Gastrocnemius medialis (tissue), 4 donors: ENCODE data around the gene NBEA. TPM values are rescaled to one million over a fixed set of nuclear protein-coding genes. Genes with fewer than 3 reads are reported as not detected.
A peak's percentile ranks its signal among the peaks of the same experiment; 100 is the strongest.

ENCODE experiments used
- ATAC-seq, 2 donors: fragments of 150-250 bp; one replicate each; pipeline ENCODE4 v1.9.1; 2016
- DNase-seq, 2 donors: peaks; one replicate each; pipeline ENCODE4 v3.0.0-alpha.2; 2019
- H3K27ac ChIP-seq, 4 donors: fragments of 200-600 bp; sonication (generic); 1 replicate in 1 of 4; 2 replicates in 3 of 4; pipeline ENCODE4 v1.5.1; 2016 to 2018; ENCODE audit warnings: mild to moderate bottlenecking in 2 of 4, moderate library complexity in 1 of 4
- H3K27me3 ChIP-seq, 3 donors: fragments of 200-600 bp; sonication (generic) in 2 of 3; 1 replicate in 1 of 3; 2 replicates in 2 of 3; pipeline versions ENCODE4 v1.5.1 to v1.6.0; 2016 to 2019; ENCODE audit warnings: mild to moderate bottlenecking in 1 of 3, moderate library complexity in 1 of 3
- H3K36me3 ChIP-seq, 2 donors: fragments of 200-600 bp; sonication (generic) in 1 of 2; one replicate each; pipeline ENCODE4 v1.5.1; 2017 to 2018
- H3K4me1 ChIP-seq, 2 donors: fragments of 200-600 bp; sonication (generic) in 1 of 2; one replicate each; pipeline ENCODE4 v1.5.1; 2016 to 2017; ENCODE audit warnings: mild to moderate bottlenecking in 2 of 2
- H3K4me3 ChIP-seq, 4 donors: fragments of 200-600 bp; sonication (generic) in 3 of 4; 1 replicate in 1 of 4; 2 replicates in 3 of 4; pipeline ENCODE4 v1.5.1; 2016 to 2019; ENCODE audit warnings: mild to moderate bottlenecking in 2 of 4
- H3K9me3 ChIP-seq, 3 donors: fragments of 200-600 bp; sonication (generic) in 2 of 3; 1 replicate in 1 of 3; 2 replicates in 2 of 3; pipeline ENCODE4 v1.5.1; 2016 to 2019
- POLR2A ChIP-seq, 2 donors: fragments of 450-650 bp; IDR thresholded peaks; one replicate each; pipeline ENCODE4 v1.6.1; 2017; ENCODE audit warnings: antibody characterized with exemption in 2 of 2, mild to moderate bottlenecking in 2 of 2, moderate library complexity in 2 of 2
- in situ Hi-C, 4 donors: fragments of 200-750 bp; cut with MboI; loops; one replicate each; pipeline versions ENCODE4 v1.15.0 to v1.8.0; 2017; ENCODE audit warnings: low sequenced_read_pairs in 4 of 4
- intact Hi-C: fragments of 100-400 bp; cut with DNase I; formaldehyde crosslinking; loops from one replicate; pipeline ENCODE4 v1.15.1; 2023; ENCODE audit warnings: low total_unique reads
- total RNA-seq, 4 donors: library from RNA; depleted of rRNA; stranded (reverse); fragments of >200 nt; gene quantifications; one replicate each; pipeline versions ENCODE4 v1.1.0 to v1.2.3, GENCODE V29; 2016
- TF ChIP-seq, protein P1 (sequence below), 5 experiments: fragments of 450-650 bp in 3 of 5; fragments of 200-600 bp in 2 of 5; sonication (generic) in 2 of 5; IDR thresholded peaks in 4 of 5; conservative IDR thresholded peaks in 1 of 5; 1 replicate in 4 of 5; 2 replicates in 1 of 5; pipeline ENCODE4 v1.5.1; 2016 to 2019; ENCODE audit warnings: antibody characterized with exemption in 5 of 5, mild to moderate bottlenecking in 3 of 5, moderate library complexity in 3 of 5

The NBEA gene
- total RNA-seq, 4 donors from 2014 or later = 4.1 to 5.1 (median 4.7) TPM

DNA sequence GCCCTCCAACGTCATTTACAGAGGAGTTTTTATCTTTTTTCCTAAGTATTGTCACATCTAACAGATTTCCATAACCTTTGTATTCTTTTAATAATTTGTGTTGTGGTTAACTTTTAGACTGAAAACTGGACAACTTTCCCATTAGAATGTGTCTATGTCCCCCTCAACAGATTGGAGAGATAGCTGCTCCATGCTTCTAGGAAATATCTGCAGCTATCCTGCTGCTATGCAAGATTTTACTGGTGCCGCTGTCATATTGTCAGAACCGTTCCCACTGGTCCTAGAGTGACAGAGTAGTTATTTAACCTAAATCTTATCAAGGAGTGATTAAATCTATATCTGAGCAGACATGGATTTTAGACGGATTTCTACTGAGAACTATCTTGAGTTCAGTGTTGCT lies 404.4 kb downstream of the NBEA start:
- intact Hi-C loops (no loop called here), in situ Hi-C loops (no loop called here)
- TF ChIP-seq, protein P1, sequence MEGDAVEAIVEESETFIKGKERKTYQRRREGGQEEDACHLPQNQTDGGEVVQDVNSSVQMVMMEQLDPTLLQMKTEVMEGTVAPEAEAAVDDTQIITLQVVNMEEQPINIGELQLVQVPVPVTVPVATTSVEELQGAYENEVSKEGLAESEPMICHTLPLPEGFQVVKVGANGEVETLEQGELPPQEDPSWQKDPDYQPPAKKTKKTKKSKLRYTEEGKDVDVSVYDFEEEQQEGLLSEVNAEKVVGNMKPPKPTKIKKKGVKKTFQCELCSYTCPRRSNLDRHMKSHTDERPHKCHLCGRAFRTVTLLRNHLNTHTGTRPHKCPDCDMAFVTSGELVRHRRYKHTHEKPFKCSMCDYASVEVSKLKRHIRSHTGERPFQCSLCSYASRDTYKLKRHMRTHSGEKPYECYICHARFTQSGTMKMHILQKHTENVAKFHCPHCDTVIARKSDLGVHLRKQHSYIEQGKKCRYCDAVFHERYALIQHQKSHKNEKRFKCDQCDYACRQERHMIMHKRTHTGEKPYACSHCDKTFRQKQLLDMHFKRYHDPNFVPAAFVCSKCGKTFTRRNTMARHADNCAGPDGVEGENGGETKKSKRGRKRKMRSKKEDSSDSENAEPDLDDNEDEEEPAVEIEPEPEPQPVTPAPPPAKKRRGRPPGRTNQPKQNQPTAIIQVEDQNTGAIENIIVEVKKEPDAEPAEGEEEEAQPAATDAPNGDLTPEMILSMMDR (IDR thresholded peaks at IDR 0.05 in 4 of 5, conservative IDR thresholded peaks at IDR 0.05 in 1 of 5) = no peak
- TF ChIP-seq POLR2A (IDR thresholded peaks at IDR 0.05) = no peak
- ATAC-seq (no peak), DNase-seq (no peak)
- Histone ChIP-seq H3K9me3 (no peaks in the 10 kb centered on the region), H3K4me3 (no peak overlapping the region), H3K27me3 (no peaks in the 10 kb centered on the region), H3K27ac (no peak overlapping the region), H3K4me1 (peaks cover 0 to 14% of the 10 kb centered on the region in 2 donors), H3K36me3 (no peaks in the 10 kb centered on the region)

GRCh38 chr13:35347679-35348205 lies 405.7 kb downstream of the NBEA start:
- TF ChIP-seq, protein P1 (IDR thresholded peaks at IDR 0.05 in 4 of 5, conservative IDR thresholded peaks at IDR 0.05 in 1 of 5) = no peak
- no peak for TF ChIP-seq POLR2A (IDR thresholded peaks at IDR 0.05)
- ATAC-seq = no peak
- Histone ChIP-seq H3K4me3 (no peak overlapping the region), H3K36me3 (no peaks in the 10 kb centered on the region), H3K9me3 (no peaks in the 10 kb centered on the region), H3K27me3 (no peaks in the 10 kb centered on the region), H3K4me1 (peaks cover 0 to 14% of the 10 kb centered on the region in 2 donors), H3K27ac (no peak overlapping the region)
- intact Hi-C loops (no loop called here), in situ Hi-C loops (no loop called here)
- DNase-seq = no peak

- Histone ChIP-seq H3K27ac (peak overlapping the region; percentile 48 to 69 (median 58)), H3K4me3 (peak overlapping the region in 2 of 4 donors; percentile 7 to 16), H3K36me3 (no peaks in the 10 kb centered on the region), H3K27me3 (no peaks in the 10 kb centered on the region), H3K4me1 (peaks cover 0 to 17% of the 10 kb centered on the region in 2 donors), H3K9me3 (no peaks in the 10 kb centered on the region)
- in situ Hi-C loops = no loop called here
- intact Hi-C loops = no loop called here
- TF ChIP-seq POLR2A (IDR thresholded peaks at IDR 0.05) = no peak
- TF ChIP-seq, protein P1 (IDR thresholded peaks at IDR 0.05 in 4 of 5, conservative IDR thresholded peaks at IDR 0.05 in 1 of 5) = no peak
- DNase-seq (no peak), ATAC-seq (no peak)
Measured at GRCh38 chr13:35349052-35349451, 407.0 kb downstream of the NBEA start.

DNA sequence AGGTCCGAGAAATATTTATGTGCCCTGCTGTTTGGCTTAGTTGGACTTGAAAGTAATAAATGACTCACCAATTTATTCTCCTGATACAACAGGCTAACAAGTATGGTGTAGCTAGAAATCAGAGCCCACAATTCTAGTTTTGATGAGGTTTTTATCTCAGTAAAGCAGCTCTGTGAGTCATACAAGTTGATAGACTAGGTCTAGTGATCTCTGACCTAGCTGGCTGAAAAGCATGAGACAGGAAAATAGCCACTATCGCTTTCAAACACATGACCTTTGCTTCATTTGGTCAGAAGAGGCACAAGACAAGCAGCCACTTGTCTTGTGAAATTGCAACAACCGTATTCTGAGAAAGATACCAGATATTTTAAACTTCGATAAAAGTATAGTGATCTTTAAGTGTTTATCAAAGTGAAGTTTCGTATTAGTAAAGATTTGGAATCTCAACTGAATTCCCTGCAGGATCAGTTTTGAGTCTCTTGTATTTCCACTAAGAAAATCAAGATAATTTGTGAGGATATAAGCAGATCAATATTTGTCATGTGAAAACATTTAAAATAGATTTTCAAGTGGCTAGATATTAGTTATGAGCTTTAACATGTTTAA lies 407.7 kb downstream of the NBEA start:
- H3K36me3 ChIP-seq = no peaks in the 10 kb centered on the region
- H3K4me3 ChIP-seq = peak overlapping the region in 3 of 4 donors; percentile 7 to 15 (median 9)
- H3K9me3 ChIP-seq = no peaks in the 10 kb centered on the region
- peaks cover 0 to 18% of the 10 kb centered on the region in 2 donors for H3K4me1 ChIP-seq
- intact Hi-C loops (no loop called here), in situ Hi-C loops (no loop called here)
- no peak for TF ChIP-seq POLR2A (IDR thresholded peaks at IDR 0.05)
- TF ChIP-seq, protein P1 (IDR thresholded peaks at IDR 0.05 in 4 of 5, conservative IDR thresholded peaks at IDR 0.05 in 1 of 5) = no peak
- ATAC-seq (peak; percentile 95 to 98), DNase-seq (peak in 1 of 2 donors; percentile 7)
- peak overlapping the region; percentile 48 to 69 (median 58) for H3K27ac ChIP-seq
- no peaks in the 10 kb centered on the region for H3K27me3 ChIP-seq
